Mucosa of descending colon (tissue), 3 donors: ENCODE results near the gene POU2AF1. TPM values are rescaled to one million over a fixed set of nuclear protein-coding genes. Genes with fewer than 3 reads are reported as not detected.

Experiments
- ATAC-seq: fragments of 200-7000 bp; cut with Tn5 transposase; one replicate; pipeline ENCODE4 v1.9.1; 2020; ENCODE audit warnings: mild to moderate bottlenecking, moderate library complexity
- DNase-seq, 3 donors: peaks; one replicate each; pipeline ENCODE4 v3.0.0-alpha.2; 2020
- H3K36me3 ChIP-seq: fragments of 200-600 bp; one replicate; pipeline ENCODE4 v1.8.0; 2021; ENCODE audit warnings: low read depth, mild to moderate bottlenecking
- H3K4me1 ChIP-seq: fragments of 200-600 bp; one replicate; pipeline ENCODE4 v1.8.0; 2021; ENCODE audit warnings: low read depth, mild to moderate bottlenecking
- H3K4me3 ChIP-seq: fragments of 200-600 bp; one replicate; pipeline ENCODE4 v1.8.0; 2021; ENCODE audit warnings: mild to moderate bottlenecking
- H3K9me3 ChIP-seq: fragments of 200-600 bp; one replicate; pipeline ENCODE4 v1.8.0; 2021; ENCODE audit warnings: mild to moderate bottlenecking
- CTCF ChIP-seq: fragments of 200-600 bp; IDR thresholded peaks from one replicate; pipeline ENCODE4 v1.8.0; 2022; ENCODE audit warnings: antibody characterized with exemption, mild to moderate bottlenecking
- intact Hi-C, 2 donors: fragments of 100-400 bp; cut with DNase I in 1 of 2; cut with micrococcal nuclease in 1 of 2; formaldehyde crosslinking; loops; one replicate each; pipeline versions ENCODE4 v1.11.0 to v1.11.1; 2022; cut with DNase I, micrococcal nuclease
- total RNA-seq, 3 donors: library from RNA; stranded (reverse); fragmentation: NEBNext Ultra II Directional in 2 of 3; extraction: Animal tissue kit (Norgen Biotek cat#: 25700) in 2 of 3; gene quantifications; one replicate each; pipeline versions ENCODE4 v1.2.1 to v1.2.4, GENCODE V29; 2021 to 2023
- donor health status: DM: no; HTN: no; CAD: no; lungs with moderate emphysema.
- donor health status: DM: no; HTN: no; CAD: no.
- donor health status: DM: no; HTN: yes; CAD: no.

POU2AF1 gene
- total RNA-seq, 3 donors from 2014 or later: 2.8 to 9.3 (median 5.4) TPM

- Histone ChIP-seq H3K4me1 (peaks cover 11% of the 10 kb centered on the region), H3K36me3 (no peaks in the 10 kb centered on the region), H3K9me3 (no peaks in the 10 kb centered on the region), H3K4me3 (no peak overlapping the region)
- intact Hi-C loops: no loop called here
- no peak for DNase-seq
- no peak for ATAC-seq
- no peak for TF ChIP-seq CTCF
These were observed 5.4 kb upstream of the POU2AF1 start for GRCh38 chr11:111384494-111384893.

- Histone ChIP-seq H3K9me3 (no peaks in the 10 kb centered on the region), H3K4me1 (no peaks in the 10 kb centered on the region), H3K4me3 (no peak overlapping the region), H3K36me3 (no peaks in the 10 kb centered on the region)
- ATAC-seq: no peak
- intact Hi-C loops: no loop called here
- TF ChIP-seq CTCF: no peak
- DNase-seq: no peak
These were observed 3.4 kb upstream of the POU2AF1 start for GRCh38 chr11:111382451-111382850.

- Histone ChIP-seq H3K4me3 (no peak overlapping the region), H3K9me3 (no peaks in the 10 kb centered on the region), H3K4me1 (no peaks in the 10 kb centered on the region), H3K36me3 (no peaks in the 10 kb centered on the region)
- peak; percentile 69 for ATAC-seq
- DNase-seq: no peak
- intact Hi-C loops: no loop called here
- no peak for TF ChIP-seq CTCF
These were observed 594 bp upstream of the POU2AF1 start for GRCh38 chr11:111379602-111380136.

GRCh38 chr11:111378185-111378860 is 752 bp downstream of the POU2AF1 start:
- no peaks in the 10 kb centered on the region for H3K36me3 ChIP-seq
- no peaks in the 10 kb centered on the region for H3K4me1 ChIP-seq
- TF ChIP-seq CTCF: no peak
- peak; percentile 4 for ATAC-seq
- H3K4me3 ChIP-seq: no peak overlapping the region
- no peaks in the 10 kb centered on the region for H3K9me3 ChIP-seq
- no peak for DNase-seq
- intact Hi-C loops: no loop called here

- TF ChIP-seq CTCF: no peak
- H3K4me1 ChIP-seq: no peaks in the 10 kb centered on the region
- no peak for DNase-seq
- intact Hi-C loops: no loop called here
- H3K9me3 ChIP-seq: no peaks in the 10 kb centered on the region
- H3K36me3 ChIP-seq: no peaks in the 10 kb centered on the region
- no peak overlapping the region for H3K4me3 ChIP-seq
- ATAC-seq: no peak
These were observed 2.7 kb downstream of the POU2AF1 start for GRCh38 chr11:111376181-111376871.
